Testis (tissue), 2 donors: Measurements from ENCODE around the gene LACTB.

Source experiments
- POLR2A ChIP-seq: fragments of 450-650 bp; IDR thresholded peaks from one replicate; pipeline ENCODE4 v1.6.1; 2017; ENCODE audit warnings: antibody characterized with exemption, mild to moderate bottlenecking, moderate library complexity
- TF ChIP-seq, protein P1 (sequence below), 3 experiments: fragments of 450-650 bp in 2 of 3; fragments of 200-600 bp in 1 of 3; sonication (generic) in 1 of 3; IDR thresholded peaks; one replicate each; pipeline ENCODE4 v1.5.1; 2016 to 2019; ENCODE audit warnings: antibody characterized with exemption in 3 of 3, mild to moderate bottlenecking in 2 of 3, moderate library complexity in 1 of 3

DNA sequence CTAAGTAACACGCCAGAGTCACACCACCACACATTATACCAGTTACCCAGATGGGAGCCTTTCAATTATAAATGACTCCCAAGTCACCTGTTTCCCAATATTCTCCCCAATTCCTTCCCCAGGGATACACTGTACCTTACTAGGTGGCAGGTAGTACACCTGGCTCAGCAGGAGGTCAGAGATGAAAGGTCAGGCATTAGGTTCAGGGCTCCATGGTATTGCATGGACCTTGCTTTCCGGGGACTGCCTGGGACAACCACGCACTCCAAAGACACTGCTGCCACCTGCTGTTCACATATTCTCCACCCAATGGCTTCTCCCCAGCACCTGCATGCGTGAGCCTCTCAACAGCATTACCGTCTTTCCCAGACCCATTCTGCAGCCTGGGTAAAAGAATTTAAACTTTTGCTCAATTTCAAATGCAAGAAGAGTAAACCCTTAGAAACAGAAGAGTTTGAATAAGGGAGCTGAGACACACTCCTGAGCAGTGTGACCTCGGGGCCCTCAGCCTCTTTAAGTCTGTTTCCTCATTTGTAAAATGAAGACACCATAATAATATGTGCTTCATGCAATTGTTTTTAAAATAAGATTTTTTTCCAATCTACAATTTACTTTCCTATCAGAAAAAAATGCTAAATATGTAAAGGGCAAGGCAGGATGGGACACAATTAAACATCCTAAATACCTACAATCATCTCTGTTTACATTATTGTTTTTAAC lies 28.0 kb upstream of the LACTB start:
- TF ChIP-seq POLR2A, result no peak
- TF ChIP-seq, protein P1, sequence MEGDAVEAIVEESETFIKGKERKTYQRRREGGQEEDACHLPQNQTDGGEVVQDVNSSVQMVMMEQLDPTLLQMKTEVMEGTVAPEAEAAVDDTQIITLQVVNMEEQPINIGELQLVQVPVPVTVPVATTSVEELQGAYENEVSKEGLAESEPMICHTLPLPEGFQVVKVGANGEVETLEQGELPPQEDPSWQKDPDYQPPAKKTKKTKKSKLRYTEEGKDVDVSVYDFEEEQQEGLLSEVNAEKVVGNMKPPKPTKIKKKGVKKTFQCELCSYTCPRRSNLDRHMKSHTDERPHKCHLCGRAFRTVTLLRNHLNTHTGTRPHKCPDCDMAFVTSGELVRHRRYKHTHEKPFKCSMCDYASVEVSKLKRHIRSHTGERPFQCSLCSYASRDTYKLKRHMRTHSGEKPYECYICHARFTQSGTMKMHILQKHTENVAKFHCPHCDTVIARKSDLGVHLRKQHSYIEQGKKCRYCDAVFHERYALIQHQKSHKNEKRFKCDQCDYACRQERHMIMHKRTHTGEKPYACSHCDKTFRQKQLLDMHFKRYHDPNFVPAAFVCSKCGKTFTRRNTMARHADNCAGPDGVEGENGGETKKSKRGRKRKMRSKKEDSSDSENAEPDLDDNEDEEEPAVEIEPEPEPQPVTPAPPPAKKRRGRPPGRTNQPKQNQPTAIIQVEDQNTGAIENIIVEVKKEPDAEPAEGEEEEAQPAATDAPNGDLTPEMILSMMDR (IDR thresholded peaks at IDR 0.05), result peak; percentile 68 to 83 (median 75)
